Stimulated activated CD4-positive, alpha-beta T cell treated with anti-CD3 and anti-CD28 coated beads, Interleukin-2, amount 100 ng/mL, for 24 hours (primary cell): ENCODE measurements around the gene WDR86.

Experiments used
- DNase-seq, 2 donors: peaks; one replicate each; pipeline ENCODE4 v3.0.0-alpha.2; 2020

WDR86 gene

DNA sequence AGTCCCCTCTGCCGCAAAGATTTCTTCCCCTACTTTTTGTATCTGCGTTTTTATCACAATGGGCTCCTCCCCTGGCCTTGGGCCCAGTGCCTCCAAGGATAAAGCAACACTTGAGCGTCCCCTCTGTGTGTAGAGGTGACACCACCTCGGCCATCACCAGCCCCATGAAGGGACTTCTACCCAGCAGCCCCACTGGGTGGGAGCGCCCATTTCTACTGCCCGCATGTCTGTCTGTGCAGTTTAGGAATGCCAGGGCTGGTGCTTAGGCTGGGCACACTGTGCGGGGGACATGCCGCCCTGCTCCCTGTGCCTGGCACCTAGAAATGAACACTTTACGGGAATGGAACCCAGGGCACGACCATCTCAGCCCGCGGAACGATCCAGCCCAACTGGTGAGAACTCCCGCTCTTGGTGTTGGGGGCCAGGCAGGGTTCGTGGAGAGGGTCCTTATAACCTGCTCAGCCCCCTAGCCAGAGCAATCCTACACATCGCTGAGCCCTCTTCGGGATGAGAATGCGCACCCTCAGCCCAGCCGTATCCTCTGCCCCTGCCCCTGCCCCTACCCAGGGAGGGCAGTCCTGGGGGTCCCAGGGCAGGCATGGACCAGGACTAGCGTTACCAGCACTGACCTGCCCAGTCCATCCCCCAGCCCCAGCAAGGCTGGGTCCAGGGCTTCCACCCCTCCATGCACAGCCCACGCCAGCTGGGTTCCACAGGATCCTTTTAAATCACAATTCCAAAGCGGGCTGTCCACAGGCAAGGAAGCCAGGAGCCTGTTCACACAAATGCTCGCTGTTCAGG is 17.3 kb upstream of the WDR86 start:
- DNase-seq: no peak

GRCh38 chr7:151426441-151426903 is 16.6 kb upstream of the WDR86 start:
- DNase-seq: no peak

DNA sequence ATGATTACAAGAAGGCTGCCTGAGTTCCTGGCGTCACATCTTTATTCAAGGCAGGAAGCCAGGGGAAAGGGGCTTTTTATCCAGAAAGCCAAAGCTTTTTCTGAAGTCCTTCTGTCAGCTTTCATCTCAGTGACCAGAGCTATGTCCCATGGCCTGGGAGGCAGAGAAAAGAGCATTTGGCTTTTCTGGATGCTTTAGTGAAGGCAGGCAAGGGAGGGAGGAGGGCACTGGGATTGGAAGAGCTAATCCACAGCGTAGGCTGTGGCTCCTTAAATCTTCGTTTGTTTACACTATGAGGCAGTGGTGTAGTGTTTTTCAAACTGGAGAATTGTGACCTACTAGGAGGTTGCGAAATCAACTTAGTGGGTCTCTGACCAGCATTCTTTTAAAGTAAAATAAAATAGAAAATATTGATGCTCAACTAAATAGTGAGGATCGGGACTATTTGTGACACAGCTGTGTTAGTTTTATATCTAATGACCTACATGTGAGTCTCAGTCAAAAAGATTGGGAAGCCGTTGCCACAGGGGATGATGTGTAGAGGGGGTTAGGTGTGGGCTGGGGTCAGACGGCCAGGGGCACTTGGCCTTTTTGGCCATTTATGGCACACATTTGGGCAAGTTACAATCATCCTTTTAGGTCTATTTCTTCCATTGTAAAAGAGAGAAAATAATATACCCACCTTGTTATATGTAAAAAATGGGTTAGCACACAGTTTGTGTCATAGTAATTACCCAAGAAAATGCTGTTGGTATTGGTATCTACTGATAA is 16.0 kb upstream of the WDR86 start:
- no peak for DNase-seq

DNA sequence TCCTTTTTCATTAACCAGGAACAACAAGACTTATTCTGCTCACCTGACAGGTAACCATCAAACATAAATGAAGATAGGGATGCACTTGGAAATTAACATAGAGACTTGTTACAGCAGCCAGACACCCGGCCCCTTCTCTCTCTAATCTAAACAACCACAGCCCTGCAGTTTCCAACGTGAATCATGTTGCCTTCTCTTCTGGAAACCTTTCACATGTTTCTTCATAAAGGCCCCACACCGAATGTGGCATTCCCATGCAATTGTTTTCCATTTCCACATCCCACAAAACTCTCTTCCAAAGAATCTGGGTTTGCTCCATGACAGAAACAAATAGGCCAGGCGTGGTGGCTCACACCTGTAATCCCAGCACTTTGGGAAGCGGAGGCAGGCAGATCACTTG is 15.0 kb upstream of the WDR86 start:
- DNase-seq: no peak

DNA sequence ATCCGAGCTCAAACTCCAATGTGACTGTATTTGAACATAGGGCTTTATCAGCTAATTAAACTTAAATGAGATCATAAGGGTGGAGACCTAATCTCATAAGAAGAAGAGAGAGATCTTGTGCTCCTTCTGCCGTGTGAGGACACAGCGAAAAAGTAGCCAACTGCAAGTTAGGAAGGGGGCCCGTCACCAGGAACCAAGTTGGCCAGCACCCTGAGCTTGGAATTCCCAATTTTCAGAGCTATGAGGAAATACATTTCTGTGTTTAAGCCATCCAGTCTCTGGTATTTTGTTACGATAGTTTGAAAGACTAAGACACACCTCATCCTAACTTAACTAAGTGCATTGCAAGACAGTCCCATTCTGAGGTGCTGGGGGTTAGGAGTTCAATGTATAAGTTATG is 14.1 kb upstream of the WDR86 start:
- DNase-seq: no peak

GRCh38 chr7:151423226-151423625 is 13.4 kb upstream of the WDR86 start:
- no peak for DNase-seq

DNA sequence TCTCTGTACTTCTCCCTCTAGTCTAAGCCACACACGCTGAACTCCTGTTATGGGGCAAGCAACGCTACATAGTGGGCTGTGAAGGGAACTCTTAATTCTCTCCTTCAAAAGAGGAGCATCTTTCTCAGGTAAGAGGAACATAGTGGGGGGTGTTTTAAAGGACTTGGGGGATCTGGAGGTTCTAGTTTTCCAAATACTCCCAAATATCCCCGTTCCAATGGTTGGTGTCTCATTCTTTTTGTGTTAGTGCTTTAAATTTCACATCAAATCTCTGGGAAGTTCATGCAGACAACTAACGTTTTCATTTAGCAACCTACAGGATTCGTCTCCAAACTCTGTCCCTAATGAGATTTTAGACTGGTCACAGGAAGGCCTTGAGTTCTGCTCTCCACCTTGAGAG is 12.4 kb upstream of the WDR86 start:
- DNase-seq: no peak

- DNase-seq: no peak
These were observed 10.3 kb upstream of the WDR86 start for GRCh38 chr7:151420144-151420543.

DNA sequence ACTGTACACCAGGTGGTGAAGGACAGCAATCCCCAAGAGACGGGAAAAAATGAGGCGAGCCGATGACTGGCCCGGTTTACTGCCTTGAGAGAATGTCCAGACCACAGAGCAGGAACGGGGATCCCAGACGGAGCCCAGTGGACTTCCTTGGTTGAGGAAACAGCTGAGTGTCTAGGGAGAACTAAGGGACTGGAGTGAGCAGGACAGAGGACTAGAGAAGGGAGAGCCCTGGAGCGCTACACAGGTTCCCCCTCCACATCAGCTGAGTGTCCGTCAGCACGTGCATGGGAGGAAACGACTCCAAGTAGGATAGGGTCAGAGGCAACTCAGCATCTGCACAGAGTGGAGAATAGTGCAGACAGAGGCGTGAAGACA is 7.1 kb upstream of the WDR86 start:
- no peak for DNase-seq

- no peak for DNase-seq
These were observed 6.5 kb upstream of the WDR86 start for GRCh38 chr7:151416112-151416940.

DNA sequence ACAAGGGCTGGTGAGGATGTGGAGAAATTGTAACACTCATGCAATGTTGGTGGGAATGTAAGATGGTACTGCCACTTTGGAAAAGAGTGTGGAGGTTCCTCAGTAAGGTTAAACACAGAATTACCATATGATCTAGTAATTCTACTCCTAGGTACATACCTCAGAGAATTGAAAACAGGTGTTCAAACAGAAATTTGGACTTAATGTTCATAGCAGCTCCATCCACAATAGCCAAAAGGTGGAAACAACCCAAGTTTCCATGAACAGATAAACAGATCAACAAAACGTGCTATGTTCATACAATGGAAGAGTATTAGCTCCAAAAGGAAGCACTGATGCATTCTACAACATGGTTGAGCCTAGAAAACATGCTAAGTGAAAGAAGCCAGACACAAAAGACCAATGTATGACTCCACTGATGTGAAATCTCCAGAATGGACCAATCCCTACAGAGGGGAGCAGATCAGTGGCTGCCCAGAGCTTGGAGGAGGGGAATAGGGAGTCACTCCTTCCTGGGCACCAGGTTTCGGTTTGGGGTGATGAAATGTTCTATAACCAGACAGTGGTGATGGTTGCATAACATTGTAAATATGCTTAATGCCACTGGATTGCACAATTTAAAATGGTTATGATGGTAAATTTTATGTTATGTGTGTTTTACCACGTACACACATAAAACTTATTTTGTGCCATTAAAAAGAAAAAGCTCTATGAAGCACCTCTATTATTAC is 5.7 kb upstream of the WDR86 start:
- no peak for DNase-seq

DNA sequence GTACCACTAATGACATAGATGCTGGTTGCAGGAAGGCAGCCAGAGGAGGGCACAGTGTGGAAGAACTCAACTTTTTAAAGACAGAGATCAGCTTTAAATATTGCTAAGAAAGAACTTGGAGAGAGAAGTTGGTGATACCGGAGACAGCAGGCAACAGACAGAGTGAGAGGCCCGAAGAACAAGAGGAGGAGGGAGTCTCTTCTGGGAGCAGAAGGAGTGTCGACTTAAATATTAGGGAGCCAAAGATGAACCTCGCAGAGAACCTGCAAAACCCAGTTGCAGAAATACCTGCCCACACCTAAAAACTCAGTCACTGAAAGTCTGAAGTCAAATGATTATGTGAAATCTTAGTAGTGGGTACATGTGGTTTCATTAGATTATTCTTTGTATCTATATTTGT is 3.4 kb upstream of the WDR86 start:
- DNase-seq: no peak

DNA sequence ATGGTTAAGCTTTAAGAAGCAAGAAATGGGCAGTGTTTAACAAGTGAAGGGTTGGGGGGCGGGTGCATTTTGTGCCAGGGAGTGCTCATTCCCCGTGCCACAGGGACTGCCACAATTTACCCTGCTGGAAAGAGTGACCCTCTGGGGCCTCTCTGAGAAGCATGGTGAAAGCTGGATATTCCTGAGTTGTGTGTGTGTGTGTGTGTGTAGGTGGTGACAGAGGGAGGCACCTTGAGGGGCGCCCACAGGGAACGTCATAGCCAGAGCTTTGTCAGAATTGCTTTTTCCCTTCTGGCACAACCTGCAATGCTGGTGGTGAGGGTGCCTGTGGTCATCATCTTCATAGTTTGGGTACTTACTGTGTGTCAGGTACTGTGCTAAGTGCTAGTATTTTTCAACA is 2.5 kb upstream of the WDR86 start:
- no peak for DNase-seq

GRCh38 chr7:151411551-151411950 is 1.7 kb upstream of the WDR86 start:
- DNase-seq: no peak

GRCh38 chr7:151410405-151411390 is 860 bp upstream of the WDR86 start:
- DNase-seq: no peak

- no peak for DNase-seq
These were observed 785 bp downstream of the WDR86 start for GRCh38 chr7:151408839-151409666.

GRCh38 chr7:151408498-151408838 is 1.4 kb downstream of the WDR86 start:
- no peak for DNase-seq

GRCh38 chr7:151406886-151407583 is 2.8 kb downstream of the WDR86 start:
- no peak for DNase-seq

GRCh38 chr7:151406051-151406875 is 3.6 kb downstream of the WDR86 start:
- no peak for DNase-seq
